GM23338 (cell line): ENCODE measurements around the gene MRPS5. TPM values are rescaled to one million over a fixed set of nuclear protein-coding genes. Genes with fewer than 3 reads are reported as not detected.

Experiments used
- ATAC-seq: fragments of 200-7000 bp; cut with Tn5 transposase; 3 replicates; pipeline ENCODE4 v1.9.1; 2020
- DNase-seq: peaks from one replicate; pipeline ENCODE4 v3.0.0-alpha.2; 2015; ENCODE audit warnings: low spot score
- H2AFZ ChIP-seq: fragments of 200-600 bp; sonication (generic); 2 replicates; pipeline ENCODE4 v1.8.0; 2016; ENCODE audit warnings: antibody characterized with exemption, mild to moderate bottlenecking, moderate library complexity
- H3F3A ChIP-seq: fragments of 200-600 bp; sonication (generic); replicated peaks from 2 replicates; pipeline ENCODE4 v1.8.0; 2017; ENCODE audit warnings: antibody characterized with exemption, mixed run types, low read depth
- H3K27ac ChIP-seq: fragments of 200-600 bp; sonication (generic); 2 replicates; pipeline ENCODE4 v1.6.1; 2016; ENCODE audit warnings: low read depth
- H3K27me3 ChIP-seq: fragments of 200-600 bp; sonication (generic); 2 replicates; pipeline ENCODE4 v1.8.0; 2016; ENCODE audit warnings: mild to moderate bottlenecking, mixed run types, moderate library complexity; ENCODE audit not compliant: insufficient read depth
- H3K36me3 ChIP-seq: fragments of 200-600 bp; sonication (generic); 2 replicates; pipeline ENCODE4 v1.8.0; 2016; ENCODE audit warnings: mild to moderate bottlenecking; ENCODE audit not compliant: insufficient read depth
- H3K4me1 ChIP-seq: fragments of 200-600 bp; sonication (generic); 2 replicates; pipeline ENCODE4 v1.8.0; 2016; ENCODE audit warnings: mild to moderate bottlenecking, moderate library complexity; ENCODE audit not compliant: insufficient read depth
- H3K4me2 ChIP-seq: fragments of 200-600 bp; sonication (generic); 2 replicates; pipeline ENCODE4 v1.7.1; 2017; ENCODE audit warnings: mixed run types
- H3K4me3 ChIP-seq: fragments of 200-600 bp; sonication (generic); 2 replicates; pipeline ENCODE4 v1.6.1; 2016; ENCODE audit warnings: mixed run types
- H3K79me2 ChIP-seq: fragments of 200-600 bp; sonication (generic); replicated peaks from 2 replicates; pipeline ENCODE4 v1.8.0; 2017; ENCODE audit warnings: mild to moderate bottlenecking; ENCODE audit not compliant: insufficient read depth
- H3K9me2 ChIP-seq: fragments of 200-600 bp; sonication (generic); 2 replicates; pipeline ENCODE4 v1.8.0; 2017; ENCODE audit not compliant: insufficient read depth
- H4K20me1 ChIP-seq: fragments of 200-600 bp; sonication (generic); replicated peaks from 2 replicates; pipeline ENCODE4 v1.8.0; 2017; ENCODE audit warnings: mild to moderate bottlenecking; ENCODE audit not compliant: insufficient read depth
- H3K27ac Mint-ChIP-seq: 2 replicates; pipeline ENCODE4 v1.8.0; 2020; ENCODE audit warnings: inconsistent platforms, mild to moderate bottlenecking, moderate library complexity, mixed read lengths
- H3K27me3 Mint-ChIP-seq: 3 replicates; pipeline ENCODE4 v1.8.0; 2022; ENCODE audit warnings: low read depth, mild to moderate bottlenecking, moderate library complexity, mixed read lengths, inconsistent platforms; ENCODE audit not compliant: insufficient read depth, poor library complexity
- H3K36me3 Mint-ChIP-seq: 3 replicates; pipeline ENCODE4 v1.8.0; 2021; ENCODE audit warnings: low read depth, mild to moderate bottlenecking, inconsistent platforms, moderate library complexity, mixed read lengths
- H3K4me1 Mint-ChIP-seq: 3 replicates; pipeline ENCODE4 v1.8.0; 2020; ENCODE audit warnings: mild to moderate bottlenecking, inconsistent platforms, mixed read lengths
- H3K4me3 Mint-ChIP-seq: 3 replicates; pipeline ENCODE4 v1.8.0; 2021; ENCODE audit warnings: moderate library complexity, mild to moderate bottlenecking, inconsistent platforms, mixed read lengths
- H3K9me3 Mint-ChIP-seq: 3 replicates; pipeline ENCODE4 v1.8.0; 2020; ENCODE audit warnings: moderate library complexity, mild to moderate bottlenecking, inconsistent platforms, mixed read lengths
- CTCF ChIP-seq, 2 experiments: fragments of 200-600 bp in 1 of 2; sonication (generic) in 1 of 2; conservative IDR thresholded peaks; 2 replicates each; pipeline versions ENCODE4 v1.5.1 to v1.6.1; 2016 to 2017; ENCODE audit warnings: antibody characterized with exemption in 2 of 2, low read depth in 2 of 2, mild to moderate bottlenecking in 2 of 2, moderate library complexity in 1 of 2
- EZH2 ChIP-seq: fragments of 200-600 bp; sonication (generic); IDR thresholded peaks from one replicate; pipeline ENCODE4 v1.8.0; 2017; ENCODE audit warnings: antibody characterized with exemption, mild to moderate bottlenecking, low read depth; ENCODE audit not compliant: unreplicated experiment
- NANOG ChIP-seq: IDR thresholded peaks from 2 replicates; pipeline ENCODE4 v1.6.1; 2016; ENCODE audit warnings: antibody characterized with exemption, borderline replicate concordance
- POLR2AphosphoS5 ChIP-seq: IDR thresholded peaks from 2 replicates; pipeline ENCODE4 v1.6.1; 2016; ENCODE audit warnings: antibody characterized with exemption, low read depth
- STAT1 ChIP-seq: IDR thresholded peaks from one replicate; pipeline ENCODE4 v1.6.1; 2016; ENCODE audit warnings: antibody characterized with exemption; ENCODE audit not compliant: unreplicated experiment
- ZNF114 ChIP-seq: fragments of 250-450 bp; sonication (Bioruptor Pico); IDR thresholded peaks from 2 replicates; pipeline ENCODE4 v1.5.0; 2020; ENCODE audit warnings: mild to moderate bottlenecking, moderate library complexity
- ZNF462 ChIP-seq: fragments of 250-450 bp; sonication (Bioruptor Pico); IDR thresholded peaks from 2 replicates; pipeline ENCODE4 v1.5.0; 2020; ENCODE audit warnings: mild to moderate bottlenecking, moderate library complexity
- polyA plus RNA-seq: library from polyadenylated mRNA; unstranded; fragments of >200 nt; fragmentation: Nextera tagmentation; extraction: Ambion mirVana; gene quantifications from 2 replicates; pipeline ENCODE4 v1.2.1, GENCODE V29; 2016
- total RNA-seq: library from RNA; depleted of rRNA; stranded (reverse); fragments of >200 nt; shearing (Covaris generic); gene quantifications from 2 replicates; pipeline ENCODE4 v1.2.3, GENCODE V29; 2014

The MRPS5 gene
- total and polyA plus RNA-seq, 2 experiments from 2014 or later = 51.9 to 79.0 TPM

GRCh38 chr2:95121093-95121406 lies 558 bp downstream of the MRPS5 start:
- peak overlapping the region; percentile 95 for H3K27ac Mint-ChIP-seq
- Histone ChIP-seq H3K27me3 (no peaks in the 10 kb centered on the region), H3K4me1 (peaks cover 22% of the 10 kb centered on the region), H4K20me1 (peaks cover 22% of the 10 kb centered on the region), H3K27ac (no peak overlapping the region), H3K36me3 (no peaks in the 10 kb centered on the region; the same call in 1 of the 2 replicates), H3F3A (no peaks in the 10 kb centered on the region), H3K4me3 (peak overlapping the region; percentile 92), H3K4me2 (peak overlapping the region; percentile 86), H2AFZ (peak overlapping the region; percentile 99), H3K9me2 (no peaks in the 10 kb centered on the region), H3K79me2 (peaks cover 38% of the 10 kb centered on the region)
- H3K9me3 Mint-ChIP-seq = no peaks in the 10 kb centered on the region
- no peak for DNase-seq
- peak overlapping the region; percentile 91 for H3K4me3 Mint-ChIP-seq
- no peak for TF ChIP-seq EZH2
- peaks cover 6% of the 10 kb centered on the region for H3K27me3 Mint-ChIP-seq
- peaks cover 9% of the 10 kb centered on the region for H3K36me3 Mint-ChIP-seq
- H3K4me1 Mint-ChIP-seq = peaks cover 18% of the 10 kb centered on the region
- ATAC-seq = no peak

- Mint-ChIP-seq H3K9me3 (no peaks in the 10 kb centered on the region), H3K36me3 (peaks cover 43% of the 10 kb centered on the region)
Measured at GRCh38 chr2:95115418-95115817, 6.2 kb downstream of the MRPS5 start.

GRCh38 chr2:95113464-95113863 lies 8.1 kb downstream of the MRPS5 start:
- no peak for ATAC-seq
- peaks cover 47% of the 10 kb centered on the region for H3K36me3 ChIP-seq
- H3F3A ChIP-seq = no peaks in the 10 kb centered on the region
- no peak overlapping the region for H3K4me3 ChIP-seq
- peaks cover 17% of the 10 kb centered on the region; the same call in 1 of the 2 replicates for H4K20me1 ChIP-seq
- no peak for DNase-seq
- H2AFZ ChIP-seq = no peak overlapping the region
- H3K36me3 Mint-ChIP-seq = peaks cover 57% of the 10 kb centered on the region
- no peak overlapping the region for H3K27ac ChIP-seq
- no peaks in the 10 kb centered on the region for H3K27me3 ChIP-seq
- no peak overlapping the region for H3K27ac Mint-ChIP-seq
- H3K4me3 Mint-ChIP-seq = no peak overlapping the region
- peaks cover 10% of the 10 kb centered on the region; the same call in 1 of the 2 replicates for H3K4me1 ChIP-seq
- no peaks in the 10 kb centered on the region for H3K9me2 ChIP-seq
- no peak overlapping the region for H3K4me2 ChIP-seq
- peaks cover 9% of the 10 kb centered on the region; the same call in 2 of the 3 replicates for H3K4me1 Mint-ChIP-seq
- no peaks in the 10 kb centered on the region for H3K9me3 Mint-ChIP-seq
- no peaks in the 10 kb centered on the region for H3K27me3 Mint-ChIP-seq
- H3K79me2 ChIP-seq = peaks cover 17% of the 10 kb centered on the region
- TF ChIP-seq ZNF462 (CRISPR knock-in tag) = no peak
- no peak for TF ChIP-seq STAT1
- no peak for TF ChIP-seq POLR2AphosphoS5
- TF ChIP-seq NANOG = no peak

More at GRCh38 chr2:95115418-95115817, 6.2 kb downstream of the MRPS5 start:
- no peaks in the 10 kb centered on the region for H3K9me2 ChIP-seq
- ATAC-seq (peak; percentile 98), DNase-seq (peak; percentile 83)
- peaks cover 36% of the 10 kb centered on the region for H3K79me2 ChIP-seq
- no peaks in the 10 kb centered on the region for H3F3A ChIP-seq
- no peaks in the 10 kb centered on the region for H3K27me3 ChIP-seq
- no peak overlapping the region for H2AFZ ChIP-seq
- Mint-ChIP-seq H3K27ac (no peak overlapping the region), H3K4me3 (no peak overlapping the region), H3K27me3 (peaks cover 3% of the 10 kb centered on the region), H3K4me1 (peaks cover 16% of the 10 kb centered on the region)
- H3K4me3 ChIP-seq = no peak overlapping the region
- H3K27ac ChIP-seq = no peak overlapping the region
- TF ChIP-seq CTCF (conservative IDR thresholded peaks at IDR 0.05; ENCODE audit: low read depth in 2 of 2) (peak; percentile 78 to 91), ZNF114 (no peak)
- H3K4me1 ChIP-seq = peaks cover 17% of the 10 kb centered on the region
- peaks cover 32% of the 10 kb centered on the region for H4K20me1 ChIP-seq
- no peak overlapping the region for H3K4me2 ChIP-seq
- peaks cover 29% of the 10 kb centered on the region for H3K36me3 ChIP-seq
